ENCODE results near the gene WFDC5.

DNA sequence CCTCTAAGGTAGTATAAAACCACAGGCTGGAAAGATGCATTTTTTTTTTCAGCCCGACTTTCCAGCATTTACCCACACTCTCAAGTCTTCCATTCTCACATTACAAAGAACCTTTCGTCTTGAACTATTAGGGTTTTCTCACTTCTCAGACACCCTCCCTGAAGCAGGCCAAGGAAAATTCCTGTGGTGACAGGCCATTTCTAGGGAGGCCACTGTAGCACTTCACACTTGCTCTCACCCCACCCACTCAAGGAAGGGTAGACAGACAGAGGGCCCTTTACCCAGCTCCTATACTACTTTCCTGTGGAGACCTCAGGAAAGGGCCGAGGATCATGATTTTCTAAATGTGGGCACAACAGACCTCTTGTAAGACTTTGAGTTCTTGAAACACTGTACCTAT, 41.8 kb downstream of the WFDC5 start:
- TF ChIP-seq POLR2A (IDR thresholded peaks at IDR 0.05) (no peak), POLR2AphosphoS5 (IDR thresholded peaks at IDR 0.05) (no peak)
- TF ChIP-seq, protein P1, sequence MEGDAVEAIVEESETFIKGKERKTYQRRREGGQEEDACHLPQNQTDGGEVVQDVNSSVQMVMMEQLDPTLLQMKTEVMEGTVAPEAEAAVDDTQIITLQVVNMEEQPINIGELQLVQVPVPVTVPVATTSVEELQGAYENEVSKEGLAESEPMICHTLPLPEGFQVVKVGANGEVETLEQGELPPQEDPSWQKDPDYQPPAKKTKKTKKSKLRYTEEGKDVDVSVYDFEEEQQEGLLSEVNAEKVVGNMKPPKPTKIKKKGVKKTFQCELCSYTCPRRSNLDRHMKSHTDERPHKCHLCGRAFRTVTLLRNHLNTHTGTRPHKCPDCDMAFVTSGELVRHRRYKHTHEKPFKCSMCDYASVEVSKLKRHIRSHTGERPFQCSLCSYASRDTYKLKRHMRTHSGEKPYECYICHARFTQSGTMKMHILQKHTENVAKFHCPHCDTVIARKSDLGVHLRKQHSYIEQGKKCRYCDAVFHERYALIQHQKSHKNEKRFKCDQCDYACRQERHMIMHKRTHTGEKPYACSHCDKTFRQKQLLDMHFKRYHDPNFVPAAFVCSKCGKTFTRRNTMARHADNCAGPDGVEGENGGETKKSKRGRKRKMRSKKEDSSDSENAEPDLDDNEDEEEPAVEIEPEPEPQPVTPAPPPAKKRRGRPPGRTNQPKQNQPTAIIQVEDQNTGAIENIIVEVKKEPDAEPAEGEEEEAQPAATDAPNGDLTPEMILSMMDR (IDR thresholded peaks at IDR 0.05) = no peak
